ENCODE measurements around the gene SMIM28.

SMIM28 gene

DNA sequence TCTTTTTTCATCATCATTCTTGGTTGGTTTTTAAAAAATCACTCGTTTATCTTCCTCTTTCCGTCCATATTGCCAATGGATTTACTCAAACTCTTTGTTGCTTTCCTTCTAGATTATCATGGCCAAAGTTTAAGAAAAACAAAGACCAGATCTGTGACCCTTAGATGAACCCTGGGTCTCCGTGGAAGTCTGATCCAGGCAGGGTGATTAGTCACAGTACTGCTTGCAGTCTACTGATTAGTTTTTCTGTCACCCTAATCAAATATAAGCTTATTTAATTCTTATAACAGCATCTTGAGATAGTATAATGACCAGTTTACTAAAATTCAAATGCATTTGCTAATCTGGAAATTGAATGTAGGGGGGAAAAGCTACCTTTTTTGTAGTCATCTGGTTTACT lies 6.0 kb upstream of the SMIM28 start:
- no peaks in the 10 kb centered on the region for H3K27me3 ChIP-seq (ENCODE audit: control insufficient read depth in 1 of 2, insufficient read depth in 1 of 2, low read length in 2 of 2)
- H3K4me1 ChIP-seq (ENCODE audit: control insufficient read depth, insufficient read depth, low read depth, low read length), result no peaks in the 10 kb centered on the region
- H2BK15ac ChIP-seq (ENCODE audit: low read depth, poor library complexity, severe bottlenecking), result no peak overlapping the region
- H2BK120ac ChIP-seq (ENCODE audit: low read depth, low read length), result no peak overlapping the region
- no peak overlapping the region for H3K23ac ChIP-seq (ENCODE audit: low read length in 2 of 2)
- H4K91ac ChIP-seq (ENCODE audit: low read length), result no peak overlapping the region
- no peak overlapping the region for H3K27ac ChIP-seq (ENCODE audit: low read length, poor library complexity, severe bottlenecking)
- 88% methylated on average over 2 of the region's 3 CpGs for WGBS
- H2AFZ ChIP-seq (ENCODE audit: low read depth, low read length), result no peak overlapping the region
- H3K36me3 ChIP-seq (ENCODE audit: control insufficient read depth in 1 of 2, insufficient read depth in 2 of 2, low read depth in 1 of 2, low read length in 2 of 2), result no peaks in the 10 kb centered on the region
- no peak overlapping the region for H2BK5ac ChIP-seq (ENCODE audit: low read depth, low read length, poor library complexity, severe bottlenecking)
- no peak overlapping the region for H2AK5ac ChIP-seq (ENCODE audit: low read length, severe bottlenecking)
- no peak overlapping the region for H3K4me2 ChIP-seq (ENCODE audit: low read length, poor library complexity, severe bottlenecking)
- H3K79me1 ChIP-seq (replicated peaks; ENCODE audit: low read length, poor library complexity, severe bottlenecking), result no peaks in the 10 kb centered on the region
- no peak overlapping the region for H3K9ac ChIP-seq (ENCODE audit: low read length)
- no peak overlapping the region for H3K14ac ChIP-seq (ENCODE audit: low read length in 2 of 2)
- H3K4me3 ChIP-seq (ENCODE audit: insufficient read depth in 1 of 2, low read depth in 1 of 2, low read length in 2 of 2), result no peak overlapping the region
- DNase-seq, result no peak
- H2BK12ac ChIP-seq (ENCODE audit: low read length in 2 of 2), result no peak overlapping the region
- H3K4ac ChIP-seq (ENCODE audit: low read depth in 1 of 2, low read length in 2 of 2), result no peak overlapping the region
- H3K9me3 ChIP-seq (ENCODE audit: control insufficient read depth, low read length), result no peaks in the 10 kb centered on the region
- H4K8ac ChIP-seq (ENCODE audit: low read length), result no peak overlapping the region
- H3K18ac ChIP-seq (ENCODE audit: low read depth in 1 of 2, low read length in 2 of 2), result no peak overlapping the region

DNA sequence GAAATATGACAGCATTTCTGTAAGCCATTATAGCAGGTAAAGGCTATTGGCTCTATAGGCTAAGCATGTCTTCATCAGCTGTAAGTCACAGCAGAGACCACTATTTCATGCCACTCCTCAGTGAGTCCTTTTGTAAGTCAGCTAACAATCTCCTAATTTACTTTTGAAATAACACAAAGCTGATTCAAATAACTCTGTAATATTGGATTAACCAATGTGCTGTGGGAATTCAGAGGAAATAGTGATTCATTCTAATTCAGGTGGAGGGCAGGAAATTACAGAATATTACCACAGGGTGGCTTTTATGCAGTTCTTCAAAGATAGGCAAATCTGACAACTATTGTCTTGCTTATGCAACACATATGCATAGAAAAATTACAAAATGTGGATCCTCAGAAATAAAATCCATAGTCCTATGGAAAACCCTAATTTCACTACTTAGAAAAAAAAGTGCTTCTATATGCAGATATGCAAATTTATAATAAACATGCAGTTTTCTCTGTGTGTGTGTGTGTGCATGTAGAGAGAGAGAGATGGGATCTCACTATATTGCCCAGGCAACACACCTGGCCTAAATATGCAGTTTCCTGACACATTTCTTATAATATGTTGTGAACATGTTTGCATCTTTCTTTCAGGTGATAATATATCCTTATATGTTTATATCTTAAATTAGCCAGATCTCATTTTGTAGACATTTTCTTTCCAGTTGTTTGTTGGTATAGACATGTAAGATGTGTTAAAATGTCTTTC lies 4.8 kb upstream of the SMIM28 start:
- no peak overlapping the region for H2BK12ac ChIP-seq (ENCODE audit: low read length in 2 of 2)
- H2AK5ac ChIP-seq (ENCODE audit: low read length, severe bottlenecking), result no peak overlapping the region
- no peak overlapping the region for H3K4me2 ChIP-seq (ENCODE audit: low read length, poor library complexity, severe bottlenecking)
- DNase-seq, result no peak
- H3K79me1 ChIP-seq (replicated peaks; ENCODE audit: low read length, poor library complexity, severe bottlenecking), result no peaks in the 10 kb centered on the region
- H3K4me3 ChIP-seq (ENCODE audit: insufficient read depth in 1 of 2, low read depth in 1 of 2, low read length in 2 of 2), result no peak overlapping the region
- H3K27ac ChIP-seq (ENCODE audit: low read length, poor library complexity, severe bottlenecking), result no peak overlapping the region
- no peaks in the 10 kb centered on the region for H3K36me3 ChIP-seq (ENCODE audit: control insufficient read depth in 1 of 2, insufficient read depth in 2 of 2, low read depth in 1 of 2, low read length in 2 of 2)
- no peak overlapping the region for H4K91ac ChIP-seq (ENCODE audit: low read length)
- no peaks in the 10 kb centered on the region for H3K9me3 ChIP-seq (ENCODE audit: control insufficient read depth, low read length)
- no peaks in the 10 kb centered on the region for H3K27me3 ChIP-seq (ENCODE audit: control insufficient read depth in 1 of 2, insufficient read depth in 1 of 2, low read length in 2 of 2)
- H3K4ac ChIP-seq (ENCODE audit: low read depth in 1 of 2, low read length in 2 of 2), result no peak overlapping the region
- no peak overlapping the region for H3K14ac ChIP-seq (ENCODE audit: low read length in 2 of 2)
- H2BK15ac ChIP-seq (ENCODE audit: low read depth, poor library complexity, severe bottlenecking), result no peak overlapping the region
- no peak overlapping the region for H4K8ac ChIP-seq (ENCODE audit: low read length)
- no peak overlapping the region for H3K9ac ChIP-seq (ENCODE audit: low read length)
- H3K4me1 ChIP-seq (ENCODE audit: control insufficient read depth, insufficient read depth, low read depth, low read length), result no peaks in the 10 kb centered on the region
- H2AFZ ChIP-seq (ENCODE audit: low read depth, low read length), result no peak overlapping the region
- H3K23ac ChIP-seq (ENCODE audit: low read length in 2 of 2), result no peak overlapping the region
- no peak overlapping the region for H3K18ac ChIP-seq (ENCODE audit: low read depth in 1 of 2, low read length in 2 of 2)
- no peak overlapping the region for H2BK120ac ChIP-seq (ENCODE audit: low read depth, low read length)
- H2BK5ac ChIP-seq (ENCODE audit: low read depth, low read length, poor library complexity, severe bottlenecking), result no peak overlapping the region

DNA sequence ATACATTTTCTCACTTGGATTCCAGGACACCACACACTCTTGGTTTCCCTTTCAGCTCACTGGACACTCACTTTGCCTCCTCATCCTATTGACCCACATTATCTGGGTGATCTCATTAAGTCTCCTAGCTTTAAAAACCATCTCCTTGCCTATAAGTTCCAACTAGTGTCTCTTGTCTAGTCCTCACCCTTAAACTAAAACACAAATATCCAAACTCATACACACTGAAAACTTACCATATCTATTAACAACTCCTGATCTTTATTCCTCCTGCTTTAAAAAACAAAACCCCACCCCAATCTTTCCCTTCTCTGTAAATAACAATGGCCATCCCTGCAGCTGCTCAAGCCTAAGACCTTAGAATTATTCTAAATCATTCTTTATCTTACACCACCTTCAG lies 3.5 kb upstream of the SMIM28 start:
- no peak overlapping the region for H2AFZ ChIP-seq (ENCODE audit: low read depth, low read length)
- no peak overlapping the region for H3K4me3 ChIP-seq (ENCODE audit: insufficient read depth in 1 of 2, low read depth in 1 of 2, low read length in 2 of 2)
- H3K9me3 ChIP-seq (ENCODE audit: control insufficient read depth, low read length), result no peaks in the 10 kb centered on the region
- DNase-seq, result no peak
- H3K27ac ChIP-seq (ENCODE audit: low read length, poor library complexity, severe bottlenecking), result no peak overlapping the region
- no peak overlapping the region for H2BK15ac ChIP-seq (ENCODE audit: low read depth, poor library complexity, severe bottlenecking)
- H3K36me3 ChIP-seq (ENCODE audit: control insufficient read depth in 1 of 2, insufficient read depth in 2 of 2, low read depth in 1 of 2, low read length in 2 of 2), result no peaks in the 10 kb centered on the region
- H3K4ac ChIP-seq (ENCODE audit: low read depth in 1 of 2, low read length in 2 of 2), result no peak overlapping the region
- no peaks in the 10 kb centered on the region for H3K79me1 ChIP-seq (replicated peaks; ENCODE audit: low read length, poor library complexity, severe bottlenecking)
- H2BK5ac ChIP-seq (ENCODE audit: low read depth, low read length, poor library complexity, severe bottlenecking), result no peak overlapping the region
- no peak overlapping the region for H2BK120ac ChIP-seq (ENCODE audit: low read depth, low read length)
- H4K8ac ChIP-seq (ENCODE audit: low read length), result no peak overlapping the region
- no peak overlapping the region for H3K14ac ChIP-seq (ENCODE audit: low read length in 2 of 2)
- no peak overlapping the region for H3K18ac ChIP-seq (ENCODE audit: low read depth in 1 of 2, low read length in 2 of 2)
- no peak overlapping the region for H3K4me2 ChIP-seq (ENCODE audit: low read length, poor library complexity, severe bottlenecking)
- no peak overlapping the region for H4K91ac ChIP-seq (ENCODE audit: low read length)
- no peak overlapping the region for H3K23ac ChIP-seq (ENCODE audit: low read length in 2 of 2)
- no peak overlapping the region for H2BK12ac ChIP-seq (ENCODE audit: low read length in 2 of 2)
- no peaks in the 10 kb centered on the region for H3K4me1 ChIP-seq (ENCODE audit: control insufficient read depth, insufficient read depth, low read depth, low read length)
- H3K27me3 ChIP-seq (ENCODE audit: control insufficient read depth in 1 of 2, insufficient read depth in 1 of 2, low read length in 2 of 2), result no peaks in the 10 kb centered on the region
- no peak overlapping the region for H3K9ac ChIP-seq (ENCODE audit: low read length)
- H2AK5ac ChIP-seq (ENCODE audit: low read length, severe bottlenecking), result no peak overlapping the region

DNA sequence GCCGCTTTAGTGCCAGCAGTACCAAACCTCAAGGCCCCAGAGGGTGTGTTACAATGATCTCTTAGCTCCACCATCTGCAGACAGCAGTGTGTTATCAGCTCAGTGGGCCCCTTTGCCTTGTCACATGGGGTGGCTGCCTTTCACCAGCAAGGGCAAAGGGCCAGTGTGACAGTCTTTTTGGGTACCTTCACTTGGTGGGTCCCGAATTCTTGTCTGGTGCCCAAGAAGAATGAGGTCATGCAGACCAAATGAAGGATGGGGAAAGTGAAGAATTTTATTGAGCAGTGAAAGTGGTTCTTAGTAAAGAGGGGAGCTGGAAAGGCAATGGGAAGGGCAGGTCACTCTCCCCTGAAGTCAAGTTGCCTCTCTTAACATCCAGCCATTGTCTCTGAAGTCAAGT lies 2.9 kb upstream of the SMIM28 start:
- Histone ChIP-seq H3K4ac (ENCODE audit: low read depth in 1 of 2, low read length in 2 of 2) (no peak overlapping the region), H2BK15ac (ENCODE audit: low read depth, poor library complexity, severe bottlenecking) (no peak overlapping the region), H3K9me3 (ENCODE audit: control insufficient read depth, low read length) (no peaks in the 10 kb centered on the region), H3K79me1 (replicated peaks; ENCODE audit: low read length, poor library complexity, severe bottlenecking) (no peaks in the 10 kb centered on the region), H2AK5ac (ENCODE audit: low read length, severe bottlenecking) (no peak overlapping the region), H3K18ac (ENCODE audit: low read depth in 1 of 2, low read length in 2 of 2) (no peak overlapping the region), H4K91ac (ENCODE audit: low read length) (no peak overlapping the region), H3K14ac (ENCODE audit: low read length in 2 of 2) (no peak overlapping the region), H2AFZ (ENCODE audit: low read depth, low read length) (no peak overlapping the region), H4K8ac (ENCODE audit: low read length) (no peak overlapping the region), H2BK5ac (ENCODE audit: low read depth, low read length, poor library complexity, severe bottlenecking) (no peak overlapping the region), H3K4me3 (ENCODE audit: insufficient read depth in 1 of 2, low read depth in 1 of 2, low read length in 2 of 2) (no peak overlapping the region), H2BK12ac (ENCODE audit: low read length in 2 of 2) (no peak overlapping the region), H3K4me1 (ENCODE audit: control insufficient read depth, insufficient read depth, low read depth, low read length) (no peaks in the 10 kb centered on the region), H3K4me2 (ENCODE audit: low read length, poor library complexity, severe bottlenecking) (no peak overlapping the region), H3K36me3 (ENCODE audit: control insufficient read depth in 1 of 2, insufficient read depth in 2 of 2, low read depth in 1 of 2, low read length in 2 of 2) (no peaks in the 10 kb centered on the region), H3K27me3 (ENCODE audit: control insufficient read depth in 1 of 2, insufficient read depth in 1 of 2, low read length in 2 of 2) (no peaks in the 10 kb centered on the region), H3K9ac (ENCODE audit: low read length) (no peak overlapping the region), H3K27ac (ENCODE audit: low read length, poor library complexity, severe bottlenecking) (no peak overlapping the region), H2BK120ac (ENCODE audit: low read depth, low read length) (no peak overlapping the region), H3K23ac (ENCODE audit: low read length in 2 of 2) (no peak overlapping the region)
- no peak for DNase-seq
- 93% methylated on average over 2 of the region's 2 CpGs for WGBS
